H1 (cell line): ENCODE data around the gene LMNA. TPM values are rescaled to one million over a fixed set of nuclear protein-coding genes. Genes with fewer than 3 reads are reported as not detected.

Experiments used
- CTCF ChIA-PET: fragments of 300-600 bp; sonication (Branson Sonifier 250); formaldehyde crosslinking; loops from one replicate; lab custom pipeline; 2021; ENCODE audit not compliant: partially characterized antibody; lab: Charles Lee
- POLR2A ChIA-PET: fragments of 300-600 bp; sonication (Branson Sonifier 250); formaldehyde crosslinking; loops from one replicate; lab custom pipeline; 2021; ENCODE audit warnings: inconsistent platforms; ENCODE audit not compliant: partially characterized antibody; lab: Charles Lee
- DNase-seq, 2 experiments: peaks; one replicate each; pipeline versions ENCODE4 v3.0.0 to v3.0.0-alpha.2; 2010 to 2022; ENCODE audit warnings: low spot score in 2 of 2, low read depth in 1 of 2, mixed read lengths in 1 of 2
- FAIRE-seq: peaks from 2 replicates; lab custom pipeline; 2011; peaks lifted over from hg19 to GRCh38; lab: Jason Lieb, UNC
- H2AFZ ChIP-seq: 2 replicates; pipeline ENCODE4 v1.8.1; 2012; ENCODE audit warnings: low read length, inconsistent platforms
- H2AK5ac ChIP-seq: 2 replicates; pipeline ENCODE4 v1.6.1; 2013; ENCODE audit warnings: low read depth, low read length
- H2BK120ac ChIP-seq: replicated peaks from 2 replicates; pipeline ENCODE3; 2013; ENCODE audit warnings: low read depth, low read length, inconsistent platforms
- H2BK12ac ChIP-seq: 2 replicates; pipeline ENCODE4 v1.6.1; 2013; ENCODE audit warnings: low read depth, low read length
- H2BK15ac ChIP-seq: 2 replicates; pipeline ENCODE4 v1.6.1; 2013; ENCODE audit warnings: low read length
- H2BK20ac ChIP-seq: 2 replicates; pipeline ENCODE4 v1.6.1; 2013; ENCODE audit warnings: low read length
- H2BK5ac ChIP-seq: 2 replicates; pipeline ENCODE4 v1.6.1; 2013; ENCODE audit warnings: low read depth, low read length
- H3K14ac ChIP-seq: 2 replicates; pipeline ENCODE4 v1.6.1; 2013; ENCODE audit warnings: inconsistent platforms; ENCODE audit not compliant: insufficient read length
- H3K18ac ChIP-seq: 2 replicates; pipeline ENCODE4 v1.6.1; 2013; ENCODE audit warnings: low read length; ENCODE audit errors: extremely low read depth
- H3K23ac ChIP-seq: 2 replicates; pipeline ENCODE4 v1.6.1; 2013; ENCODE audit warnings: inconsistent platforms; ENCODE audit not compliant: insufficient read length
- H3K23me2 ChIP-seq: 2 replicates; pipeline ENCODE4 v1.6.1; 2013; ENCODE audit warnings: low read depth, low read length
- H3K27ac ChIP-seq: 2 replicates; pipeline ENCODE4 v1.6.1; 2011; ENCODE audit warnings: low read depth, low read length, inconsistent platforms
- H3K27me3 ChIP-seq, 4 experiments: replicated peaks in 1 of 4; 1 replicate in 1 of 4; 2 replicates in 3 of 4; pipeline versions ENCODE4 v1.6.1 to v1.8.1; 2011 to 2013; ENCODE audit warnings: low read length in 3 of 4, mild to moderate bottlenecking in 3 of 4, inconsistent platforms in 2 of 4, mixed read lengths in 2 of 4, moderate library complexity in 1 of 4; ENCODE audit not compliant: control insufficient read depth in 3 of 4, insufficient read depth in 3 of 4; ENCODE audit errors: extremely low read depth in 1 of 4
- H3K36me3 ChIP-seq, 4 experiments: 2 replicates each; pipeline versions ENCODE4 v1.6.1 to v1.8.1; 2011 to 2013; ENCODE audit warnings: mild to moderate bottlenecking in 4 of 4, low read length in 3 of 4, moderate library complexity in 2 of 4, control low read depth in 1 of 4, inconsistent platforms in 1 of 4; ENCODE audit not compliant: insufficient read depth in 4 of 4, control insufficient read depth in 2 of 4
- H3K4ac ChIP-seq: replicated peaks from 2 replicates; pipeline ENCODE3; 2013; ENCODE audit warnings: low read length, low read depth, mixed read lengths, inconsistent platforms; ENCODE audit not compliant: insufficient read length
- H3K4me1 ChIP-seq, 4 experiments: replicated peaks in 1 of 4; 1 replicate in 1 of 4; 2 replicates in 3 of 4; pipeline versions ENCODE4 v1.6.1 to v1.8.1; 2011 to 2013; ENCODE audit warnings: low read length in 3 of 4, inconsistent platforms in 2 of 4, mixed read lengths in 1 of 4; ENCODE audit not compliant: insufficient read depth in 4 of 4, control insufficient read depth in 3 of 4
- H3K4me2 ChIP-seq, 2 experiments: 2 replicates each; pipeline versions ENCODE4 v1.6.1 to v1.8.1; 2011 to 2013; ENCODE audit warnings: low read depth in 2 of 2, low read length in 2 of 2, control low read depth in 1 of 2, inconsistent platforms in 1 of 2, mild to moderate bottlenecking in 1 of 2; ENCODE audit not compliant: insufficient read depth in 1 of 2
- H3K4me3 ChIP-seq, 4 experiments: fragments of 200-600, 300-600 bp in 1 of 4; sonication (generic), shearing (Covaris generic), sonication (Bioruptor Twin) in 1 of 4; 2 replicates each; pipeline versions ENCODE4 v1.5.1 to v1.8.1; 2011 to 2016; ENCODE audit warnings: low read length in 4 of 4, low read depth in 3 of 4, control low read depth in 2 of 4, inconsistent platforms in 2 of 4, mild to moderate bottlenecking in 2 of 4, mixed read lengths in 1 of 4, moderate library complexity in 1 of 4; ENCODE audit not compliant: insufficient read depth in 2 of 4; ENCODE audit errors: extremely low read depth in 1 of 4
- H3K56ac ChIP-seq: replicated peaks from 2 replicates; pipeline ENCODE3; 2013; ENCODE audit warnings: low read depth, mild to moderate bottlenecking, mixed read lengths, low read length, inconsistent platforms; ENCODE audit not compliant: insufficient read length
- H3K79me1 ChIP-seq: 2 replicates; pipeline ENCODE4 v1.6.1; 2013; ENCODE audit warnings: low read depth, low read length, control low read depth
- H3K79me2 ChIP-seq, 2 experiments: 2 replicates each; pipeline versions ENCODE4 v1.6.1 to v1.8.1; 2012 to 2013; ENCODE audit warnings: low read length in 2 of 2, mild to moderate bottlenecking in 2 of 2, inconsistent platforms in 1 of 2; ENCODE audit not compliant: insufficient read depth in 2 of 2, control insufficient read depth in 1 of 2
- H3K9ac ChIP-seq, 4 experiments: replicated peaks in 1 of 4; 1 replicate in 1 of 4; 2 replicates in 3 of 4; pipeline versions ENCODE4 v1.6.1 to v1.8.1; 2011 to 2013; ENCODE audit warnings: low read depth in 3 of 4, low read length in 3 of 4, control low read depth in 2 of 4, mild to moderate bottlenecking in 2 of 4, moderate library complexity in 2 of 4, inconsistent platforms in 1 of 4; ENCODE audit errors: extremely low read depth in 1 of 4
- H3K9me3 ChIP-seq, 2 experiments: 2 replicates each; pipeline versions ENCODE4 v1.6.1 to v1.8.1; 2012 to 2013; ENCODE audit warnings: mild to moderate bottlenecking in 2 of 2, moderate library complexity in 2 of 2, control low read depth in 1 of 2, inconsistent platforms in 1 of 2, low read depth in 1 of 2, low read length in 1 of 2, mixed read lengths in 1 of 2; ENCODE audit not compliant: insufficient read depth in 2 of 2
- H4K20me1 ChIP-seq, 2 experiments: replicated peaks in 1 of 2; 2 replicates each; pipeline versions ENCODE3 to v1.8.1; 2011 to 2013; ENCODE audit warnings: inconsistent platforms in 2 of 2, low read length in 2 of 2, mild to moderate bottlenecking in 1 of 2; ENCODE audit not compliant: insufficient read depth in 2 of 2, control insufficient read depth in 1 of 2
- H4K5ac ChIP-seq: 2 replicates; pipeline ENCODE4 v1.6.1; 2013; ENCODE audit warnings: low read length, low read depth, mixed read lengths, inconsistent platforms; ENCODE audit not compliant: insufficient read length
- H4K8ac ChIP-seq: 2 replicates; pipeline ENCODE4 v1.8.0; 2013; ENCODE audit warnings: mild to moderate bottlenecking, moderate library complexity, low read length, inconsistent platforms; ENCODE audit not compliant: insufficient read depth; ENCODE audit errors: extremely low read depth
- H4K91ac ChIP-seq: replicated peaks from 2 replicates; pipeline ENCODE3; 2013; ENCODE audit warnings: low read length, mixed read lengths, inconsistent platforms; ENCODE audit not compliant: insufficient read length
- BRCA1 ChIP-seq: IDR thresholded peaks from 2 replicates; pipeline ENCODE4 v1.6.1; 2012; ENCODE audit warnings: low read depth, low read length, improper control_type of control experiment
- MAFK ChIP-seq: IDR thresholded peaks from 2 replicates; pipeline ENCODE4 v1.6.1; 2012; ENCODE audit warnings: low read depth, mild to moderate bottlenecking, improper control_type of control experiment, low read length
- PHF8 ChIP-seq: fragments of 200-600 bp; sonication (generic); conservative IDR thresholded peaks from 2 replicates; pipeline ENCODE4 v1.7.1; 2012; ENCODE audit warnings: low read depth, mild to moderate bottlenecking, inconsistent platforms, low read length, moderate library complexity
- RAD21 ChIP-seq, 2 experiments: IDR thresholded peaks in 1 of 2; conservative IDR thresholded peaks in 1 of 2; 2 replicates each; pipeline ENCODE4 v1.6.1; 2011; ENCODE audit warnings: low read depth in 2 of 2, low read length in 2 of 2, improper control_type of control experiment in 1 of 2, inconsistent platforms in 1 of 2, mild to moderate bottlenecking in 1 of 2, moderate library complexity in 1 of 2
- WGBS, 2 experiments: shearing (Covaris generic) in 1 of 2; methylation state at CpG; one replicate each; pipeline versions ENCODE4 v1.1.6 to v1.1.7; 2013 to 2015; ENCODE audit warnings: low lambda C conversion rate in 2 of 2, mixed read lengths in 2 of 2, inconsistent platforms in 1 of 2, low coverage in 1 of 2, missing lambda C conversion rate in 1 of 2; ENCODE audit not compliant: insufficient replicate concordance in 2 of 2, insufficient coverage in 1 of 2, insufficient read length in 1 of 2; ENCODE audit errors: extremely low coverage in 1 of 2, missing lambda C conversion rate in 1 of 2; 5-methylcytosine and 5-hydroxymethylcytosine counted together
- polyA plus RNA-seq, 7 experiments: library from polyadenylated mRNA; depleted of rRNA in 3 of 7; stranded (reverse) in 5 of 7; unstranded in 2 of 7; fragments of >200 nt in 5 of 7; fragments of 200-250 nt in 2 of 7; gene quantifications; 1 replicate in 5 of 7; 2 replicates in 1 of 7; 4 replicates in 1 of 7; pipeline versions ENCODE4 v1.2.1 to v1.2.3, GENCODE V29; 2011 to 2013; ENCODE audit warnings: missing spikeins in 2 of 7, mixed read lengths in 2 of 7
- total RNA-seq: library from RNA; stranded (reverse); fragmentation: NEBNext Ultra II Directional; extraction: Animal tissue kit (Norgen Biotek cat#: 25700); gene quantifications from 2 replicates; pipeline ENCODE4 v1.2.1, GENCODE V29; 2021

LMNA gene
- total and polyA plus RNA-seq, 2 of the 8 experiments (the other 6 are each of a cell fraction or from before 2014, with no cell fraction given) = 25.8 to 46.8 TPM

GRCh38 chr1:156123356-156124196 is 9.1 kb downstream of the LMNA start:
- Histone ChIP-seq H3K56ac (peak overlapping the region; percentile 7), H3K36me3 (no peaks in the 10 kb centered on the region), H3K27ac (peak overlapping the region; percentile 82), H3K4ac (no peak overlapping the region), H4K5ac (no peak overlapping the region), H2BK12ac (peak overlapping the region; percentile 99), H4K91ac (peak overlapping the region; percentile 48), H2BK20ac (peak overlapping the region; percentile 24; the same call in 1 of the 2 replicates), H3K27me3 (no peaks in the 10 kb centered on the region), H3K4me1 (peaks cover 7 to 33% (median 22%) of the 10 kb centered on the region in 4 experiments), H3K4me2 (peak overlapping the region; percentile 54 to 62), H3K79me2 (peaks cover 0 to 9% of the 10 kb centered on the region in 2 experiments; a peak in 1 of 4 replicates), H3K4me3 (peak overlapping the region in 2 of 4 experiments; percentile 5 to 35; a peak in 4 of 8 replicates), H3K23ac (no peak overlapping the region), H3K9ac (peak overlapping the region in 3 of 4 experiments; percentile 1 to 35 (median 5); a peak in 4 of 7 replicates), H2BK5ac (peak overlapping the region; percentile 89), H4K8ac (no peak overlapping the region), H4K20me1 (peaks cover 2 to 6% of the 10 kb centered on the region in 2 experiments), H3K9me3 (no peaks in the 10 kb centered on the region), H2AFZ (no peak overlapping the region), H3K79me1 (peaks cover 3% of the 10 kb centered on the region), H2AK5ac (0 out of 2 replicates have a peak overlapping the region, but pooled peaks have one; percentile 94), H2BK120ac (peak overlapping the region; percentile 0), H3K14ac (no peak overlapping the region), H2BK15ac (0 out of 2 replicates have a peak overlapping the region, but pooled peaks have one; percentile 55), H3K18ac (peak overlapping the region; percentile 95), H3K23me2 (no peaks in the 10 kb centered on the region)
- FAIRE-seq (no peak), DNase-seq (peak in 1 of 2 experiments; percentile 76)
- ChIA-PET CTCF (interaction anchor here (0.5 to 42.4 kb wide), 19 partner anchors 7 to 181 kb away, joined by 3 to 1994 read pairs (median 4); partner anchors contain the start of genes LMNA, MEX3A and VHLL), POLR2A (interaction anchor here (1.1 to 28.0 kb wide), 6 partner anchors 8 to 185 kb away, joined by 3 to 763 read pairs (median 6); partner anchors contain the start of genes LMNA, MEX3A and PMF1)
- WGBS, 2 experiments = 39% methylated on average over 14 of the region's 14 CpGs; no CpG with 5 or more reads in 1 of the 2 experiments
- TF ChIP-seq BRCA1 = no peak
- TF ChIP-seq PHF8 = no peak
- TF ChIP-seq MAFK = 0 out of 2 replicates have a peak, but pooled peaks have one; percentile 12
- peak in 1 of 2 experiments; percentile 4; a peak in 1 of 4 replicates for TF ChIP-seq RAD21 (IDR thresholded peaks at IDR 0.05 in 1 of 2, conservative IDR thresholded peaks at IDR 0.05 in 1 of 2; ENCODE audit: low read depth in 2 of 2, low read length in 2 of 2)
